ENCODE results near the gene FNDC10. TPM values are rescaled to one million over a fixed set of nuclear protein-coding genes. Genes with fewer than 3 reads are reported as not detected.

FNDC10 gene
- total RNA-seq, 4 donors from 2014 or later: 0.50 to 1.9 (median 0.84) TPM; not detected in 1

DNA sequence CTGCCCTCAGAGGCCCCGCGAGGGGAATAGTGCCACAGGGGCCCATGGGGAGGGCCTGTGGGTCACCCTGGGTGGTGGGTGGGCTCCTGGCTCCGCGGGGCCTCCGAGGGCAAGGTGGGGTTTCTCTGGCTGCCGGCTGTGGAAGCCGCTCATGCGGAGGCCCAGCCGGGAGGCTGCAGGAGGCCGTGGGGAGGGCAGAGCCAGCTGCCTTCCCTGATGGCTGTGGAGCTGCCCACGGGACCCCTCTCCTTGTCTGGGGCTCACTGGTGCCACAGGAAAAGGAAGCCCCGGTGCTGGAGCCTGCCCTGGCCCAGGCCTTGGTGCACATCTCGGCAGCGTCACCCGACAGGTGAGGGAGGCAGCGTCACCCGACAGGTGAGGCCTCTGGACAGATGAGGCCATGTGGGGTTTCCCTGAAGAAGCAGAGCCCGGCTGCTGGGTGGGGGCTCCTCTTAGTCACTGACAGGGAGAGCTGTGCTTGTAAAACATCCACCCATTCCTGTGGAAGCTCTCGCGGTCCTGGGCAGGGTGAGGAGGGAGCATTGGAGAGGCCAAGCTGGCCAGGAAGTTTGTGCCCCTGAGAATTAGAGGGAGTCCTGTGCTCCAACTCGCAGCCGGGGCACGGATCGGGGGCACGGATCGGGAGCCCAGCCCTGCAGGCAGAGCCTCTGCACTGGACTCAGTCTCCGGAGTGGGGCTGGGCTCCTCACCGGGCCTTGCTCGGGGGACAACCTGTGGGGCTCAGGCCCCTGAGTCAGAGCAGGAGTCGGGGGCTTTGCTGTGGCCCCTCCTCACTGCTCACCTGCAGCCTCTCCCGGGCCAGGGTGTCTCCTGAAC lies 21.5 kb upstream of the FNDC10 start:
- no peak for DNase-seq (ENCODE audit: extremely low spot score)
- Histone ChIP-seq H3K4me3 (no peak overlapping the region), H3K4me1 (peaks cover 15 to 33% (median 20%) of the 10 kb centered on the region in 4 donors), H3K9me3 (no peaks in the 10 kb centered on the region), H3K36me3 (peaks cover 4 to 52% (median 35%) of the 10 kb centered on the region in 4 donors), H3K27ac (replicated peaks in 1 of 4) (no peak overlapping the region), H3K27me3 (no peaks in the 10 kb centered on the region)
- WGBS: 78% methylated on average over 13 of the region's 31 CpGs
- TF ChIP-seq POLR2AphosphoS5 (IDR thresholded peaks at IDR 0.05) (no peak), POLR2A (IDR thresholded peaks at IDR 0.05; ENCODE audit: low read depth) (no peak)
- intact Hi-C loops (cut with DNase I): no loop called here

DNA sequence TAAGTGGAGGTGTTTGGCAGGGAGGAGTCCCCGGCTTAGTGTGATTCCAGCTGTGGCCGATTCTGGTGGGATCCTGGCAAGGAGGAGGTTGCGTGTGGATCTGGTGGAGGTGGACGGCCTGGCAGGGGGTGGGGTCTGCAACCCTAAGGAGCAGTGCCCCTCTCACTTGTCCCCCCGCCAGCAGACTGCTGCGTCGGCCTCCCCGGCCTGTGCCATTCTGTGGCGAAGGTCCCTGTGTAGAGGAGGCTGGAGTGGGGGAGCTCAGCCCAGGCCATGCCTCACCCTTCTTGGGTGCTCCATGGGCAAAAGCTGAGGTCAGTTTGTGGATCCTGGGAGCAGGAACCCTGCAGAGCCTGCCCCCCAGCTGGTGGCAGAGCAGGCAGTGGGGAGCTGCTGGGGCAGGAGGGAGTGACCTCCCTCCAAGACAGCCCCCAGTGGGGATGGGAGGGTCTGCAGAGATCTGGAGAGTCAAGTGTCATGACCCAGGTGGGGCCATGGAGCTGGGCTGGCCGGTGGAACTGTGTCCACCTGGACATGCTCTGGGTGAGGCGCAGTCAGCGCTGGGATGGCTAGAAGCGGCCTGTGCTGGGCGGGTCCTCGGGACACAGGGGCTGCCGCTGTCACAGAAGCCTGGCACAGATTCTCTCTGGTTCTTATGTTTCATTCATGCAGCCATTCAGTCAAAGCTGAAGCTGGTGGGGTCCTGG lies 20.7 kb upstream of the FNDC10 start:
- Histone ChIP-seq H3K4me1 (peaks cover 18 to 36% (median 21%) of the 10 kb centered on the region in 4 donors), H3K4me3 (no peak overlapping the region), H3K9me3 (no peaks in the 10 kb centered on the region), H3K36me3 (peaks cover 4 to 45% (median 32%) of the 10 kb centered on the region in 4 donors), H3K27me3 (no peaks in the 10 kb centered on the region), H3K27ac (replicated peaks in 1 of 4) (no peak overlapping the region)
- intact Hi-C loops (cut with DNase I): no loop called here
- 84% methylated on average over 14 of the region's 16 CpGs for WGBS
- TF ChIP-seq EP300 (IDR thresholded peaks at IDR 0.05) (no peak), POLR2AphosphoS5 (IDR thresholded peaks at IDR 0.05) (no peak), POLR2A (IDR thresholded peaks at IDR 0.05; ENCODE audit: low read depth) (no peak)
- TF ChIP-seq, protein P1, sequence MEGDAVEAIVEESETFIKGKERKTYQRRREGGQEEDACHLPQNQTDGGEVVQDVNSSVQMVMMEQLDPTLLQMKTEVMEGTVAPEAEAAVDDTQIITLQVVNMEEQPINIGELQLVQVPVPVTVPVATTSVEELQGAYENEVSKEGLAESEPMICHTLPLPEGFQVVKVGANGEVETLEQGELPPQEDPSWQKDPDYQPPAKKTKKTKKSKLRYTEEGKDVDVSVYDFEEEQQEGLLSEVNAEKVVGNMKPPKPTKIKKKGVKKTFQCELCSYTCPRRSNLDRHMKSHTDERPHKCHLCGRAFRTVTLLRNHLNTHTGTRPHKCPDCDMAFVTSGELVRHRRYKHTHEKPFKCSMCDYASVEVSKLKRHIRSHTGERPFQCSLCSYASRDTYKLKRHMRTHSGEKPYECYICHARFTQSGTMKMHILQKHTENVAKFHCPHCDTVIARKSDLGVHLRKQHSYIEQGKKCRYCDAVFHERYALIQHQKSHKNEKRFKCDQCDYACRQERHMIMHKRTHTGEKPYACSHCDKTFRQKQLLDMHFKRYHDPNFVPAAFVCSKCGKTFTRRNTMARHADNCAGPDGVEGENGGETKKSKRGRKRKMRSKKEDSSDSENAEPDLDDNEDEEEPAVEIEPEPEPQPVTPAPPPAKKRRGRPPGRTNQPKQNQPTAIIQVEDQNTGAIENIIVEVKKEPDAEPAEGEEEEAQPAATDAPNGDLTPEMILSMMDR (IDR thresholded peaks at IDR 0.05): no peak
- no peak for DNase-seq (ENCODE audit: extremely low spot score)

DNA sequence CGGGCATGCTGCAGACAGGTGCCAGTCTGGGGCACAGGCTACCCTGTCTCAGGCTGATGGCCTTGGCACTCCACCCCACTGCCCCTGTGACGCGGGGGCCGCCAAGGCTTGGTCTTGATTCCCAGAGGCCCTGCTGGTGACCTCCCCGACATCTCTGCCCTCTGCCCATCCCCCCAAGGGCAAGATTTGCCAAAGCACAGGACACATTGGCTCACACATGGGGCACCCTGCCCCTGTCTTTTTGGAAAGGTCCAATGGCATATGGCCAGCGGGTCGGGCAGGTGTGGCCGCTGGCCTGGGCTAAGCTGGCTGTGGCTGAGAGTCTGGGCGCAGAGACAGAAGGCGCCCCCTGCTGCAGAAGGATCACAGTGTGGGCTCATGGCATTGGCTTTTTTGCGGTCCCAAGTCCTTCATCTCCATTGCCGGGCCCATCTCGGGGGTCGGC lies 20.0 kb upstream of the FNDC10 start:
- WGBS: 75% methylated on average over 7 of the region's 14 CpGs
- Histone ChIP-seq H3K36me3 (peaks cover 4 to 38% (median 29%) of the 10 kb centered on the region in 4 donors), H3K27me3 (no peaks in the 10 kb centered on the region), H3K9me3 (no peaks in the 10 kb centered on the region), H3K4me1 (peaks cover 18 to 37% (median 20%) of the 10 kb centered on the region in 4 donors), H3K4me3 (no peak overlapping the region), H3K27ac (replicated peaks in 1 of 4) (no peak overlapping the region)
- TF ChIP-seq, protein P1 (IDR thresholded peaks at IDR 0.05): no peak
- no peak for TF ChIP-seq EP300 (IDR thresholded peaks at IDR 0.05)
- no peak for TF ChIP-seq POLR2AphosphoS5 (IDR thresholded peaks at IDR 0.05)
- no peak for TF ChIP-seq POLR2A (IDR thresholded peaks at IDR 0.05; ENCODE audit: low read depth)
- intact Hi-C loops (cut with DNase I): no loop called here
- no peak for DNase-seq (ENCODE audit: extremely low spot score)

GRCh38 chr1:1618396-1619068 lies 18.6 kb upstream of the FNDC10 start:
- Histone ChIP-seq H3K4me3 (no peak overlapping the region), H3K27me3 (no peaks in the 10 kb centered on the region), H3K4me1 (peaks cover 32 to 51% (median 34%) of the 10 kb centered on the region in 4 donors), H3K27ac (replicated peaks in 1 of 4) (no peak overlapping the region), H3K36me3 (peaks cover 4 to 25% (median 17%) of the 10 kb centered on the region in 4 donors), H3K9me3 (no peaks in the 10 kb centered on the region)
- intact Hi-C loops (cut with DNase I): no loop called here
- DNase-seq (ENCODE audit: extremely low spot score): no peak
- WGBS: 97% methylated on average over 4 of the region's 9 CpGs
- TF ChIP-seq POLR2A (IDR thresholded peaks at IDR 0.05; ENCODE audit: low read depth) (no peak), POLR2AphosphoS5 (IDR thresholded peaks at IDR 0.05) (no peak), EP300 (IDR thresholded peaks at IDR 0.05) (no peak)
- TF ChIP-seq, protein P1 (IDR thresholded peaks at IDR 0.05): no peak

Data from esophagus muscularis mucosa (tissue), 4 donors.